ENCODE data around the gene ANXA5. TPM values are rescaled to one million over a fixed set of nuclear protein-coding genes. Genes with fewer than 3 reads are reported as not detected.
A peak's percentile ranks its signal among the peaks of the same experiment; 100 is the strongest.

ANXA5 gene
- total RNA-seq, 6 donors from 2014 or later = 156 to 446 (median 301) TPM

DNA sequence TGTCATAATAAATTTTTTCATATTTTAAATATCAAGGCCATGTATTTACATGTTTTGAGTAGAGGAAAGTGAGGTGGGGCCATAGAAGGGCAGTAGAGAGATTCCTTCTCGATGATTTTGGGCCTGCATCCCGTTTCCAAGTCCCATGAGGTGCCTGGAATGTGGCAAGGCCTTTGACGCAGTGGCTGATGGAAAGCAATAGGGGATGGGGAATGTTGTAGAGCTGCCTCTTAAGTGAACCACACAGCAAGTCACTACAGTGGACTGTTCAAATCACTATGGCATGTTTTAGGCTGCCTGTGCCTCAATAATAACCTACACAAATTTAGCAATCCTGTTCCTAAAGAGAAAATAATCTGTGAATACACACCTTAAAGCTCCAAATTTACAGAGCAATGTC lies 48.3 kb downstream of the ANXA5 start:
- 24 to 45% methylated on average over 3 of the region's 3 CpGs for WGBS, 2 donors
- H3K36me3 ChIP-seq = no peaks in the 10 kb centered on the region
- H3K9me3 ChIP-seq = no peaks in the 10 kb centered on the region
- DNase-seq (no peak), ATAC-seq (ENCODE audit: low FRiP score in 2 of 2) (peak in 1 of 2 donors; percentile 78)
- TF ChIP-seq POLR2A (IDR thresholded peaks at IDR 0.05) (no peak), POLR2AphosphoS5 (IDR thresholded peaks at IDR 0.05) (no peak)
- H3K4me1 ChIP-seq = no peaks in the 10 kb centered on the region
- no peak overlapping the region for H3K4me3 ChIP-seq
- H3K27me3 ChIP-seq = no peaks in the 10 kb centered on the region
- no peak overlapping the region for H3K27ac ChIP-seq

GRCh38 chr4:121642876-121643585 lies 53.7 kb downstream of the ANXA5 start:
- H3K4me1 ChIP-seq = no peaks in the 10 kb centered on the region
- H3K27me3 ChIP-seq = no peaks in the 10 kb centered on the region
- no peaks in the 10 kb centered on the region for H3K36me3 ChIP-seq
- no peak overlapping the region for H3K27ac ChIP-seq
- H3K4me3 ChIP-seq = no peak overlapping the region
- ATAC-seq (ENCODE audit: low FRiP score in 2 of 2) (no peak), DNase-seq (no peak)
- no peaks in the 10 kb centered on the region for H3K9me3 ChIP-seq
- no peak for TF ChIP-seq POLR2AphosphoS5 (IDR thresholded peaks at IDR 0.05)
- no peak for TF ChIP-seq EP300 (IDR thresholded peaks at IDR 0.05)
- no peak for TF ChIP-seq POLR2A (IDR thresholded peaks at IDR 0.05)
- TF ChIP-seq CTCF (IDR thresholded peaks at IDR 0.05) = no peak
- WGBS, 2 donors = 73 to 84% methylated on average over 8 of the region's 8 CpGs

- Histone ChIP-seq H3K36me3 (no peaks in the 10 kb centered on the region), H3K4me1 (no peaks in the 10 kb centered on the region), H3K27ac (no peak overlapping the region), H3K27me3 (no peaks in the 10 kb centered on the region), H3K4me3 (no peak overlapping the region), H3K9me3 (no peaks in the 10 kb centered on the region)
- no peak for TF ChIP-seq POLR2A (IDR thresholded peaks at IDR 0.05)
- no peak for TF ChIP-seq EP300 (IDR thresholded peaks at IDR 0.05)
- TF ChIP-seq CTCF (IDR thresholded peaks at IDR 0.05) = no peak
- TF ChIP-seq POLR2AphosphoS5 (IDR thresholded peaks at IDR 0.05) = no peak
- ATAC-seq (ENCODE audit: low FRiP score in 2 of 2) (no peak), DNase-seq (no peak)
- WGBS, 2 donors = 78 to 86% methylated on average over 2 of the region's 2 CpGs
Observed at GRCh38 chr4:121642292-121642691, 54.5 kb downstream of the ANXA5 start.

DNA sequence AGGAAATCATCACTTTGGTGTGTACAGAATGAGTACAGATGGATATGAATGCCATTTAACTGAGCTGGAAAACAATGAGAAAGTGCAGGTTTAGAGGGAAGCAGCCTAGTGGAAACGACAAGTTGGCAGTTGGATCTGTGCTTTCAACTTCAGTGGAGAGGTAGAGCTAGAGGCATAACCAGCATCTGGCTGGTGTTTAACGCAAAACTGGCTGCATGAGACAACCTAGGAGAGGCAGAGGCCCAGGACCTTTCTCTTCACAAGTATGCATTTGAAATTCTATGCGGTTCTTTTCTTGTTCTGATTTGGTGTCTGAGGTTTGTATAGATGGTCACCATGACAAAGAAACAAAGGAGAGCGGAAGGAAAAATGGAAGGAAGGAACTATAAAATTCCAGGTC lies 63.1 kb downstream of the ANXA5 start:
- Histone ChIP-seq H3K4me3 (no peak overlapping the region), H3K36me3 (no peaks in the 10 kb centered on the region), H3K27me3 (no peaks in the 10 kb centered on the region), H3K9me3 (no peaks in the 10 kb centered on the region), H3K27ac (no peak overlapping the region), H3K4me1 (no peaks in the 10 kb centered on the region)
- ATAC-seq (ENCODE audit: low FRiP score in 2 of 2) (no peak), DNase-seq (no peak)
- WGBS, 2 donors = 77 to 82% methylated on average over 4 of the region's 4 CpGs
- TF ChIP-seq POLR2A (IDR thresholded peaks at IDR 0.05) (no peak), POLR2AphosphoS5 (IDR thresholded peaks at IDR 0.05) (no peak), CTCF (IDR thresholded peaks at IDR 0.05) (no peak), EP300 (IDR thresholded peaks at IDR 0.05) (no peak)

DNA sequence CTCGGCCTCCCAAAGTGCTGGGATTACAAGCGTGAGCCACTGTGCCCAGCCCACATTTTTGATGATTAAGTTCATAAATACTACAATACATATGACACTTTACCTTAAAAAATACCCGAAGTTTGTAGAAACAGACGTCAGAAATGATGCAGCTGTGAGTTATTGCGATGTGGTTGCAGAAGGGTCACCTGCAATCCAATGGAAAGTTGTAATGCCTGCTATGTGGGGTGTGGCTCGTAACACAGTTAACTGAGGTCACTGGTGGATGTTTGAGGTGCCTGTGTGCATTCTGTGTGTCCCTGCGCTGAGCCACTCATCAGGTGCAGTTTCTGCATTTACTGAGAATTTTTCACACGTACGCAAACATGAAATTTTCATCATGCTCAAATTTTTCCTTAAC lies 64.1 kb downstream of the ANXA5 start:
- no peak for ATAC-seq (ENCODE audit: low FRiP score in 2 of 2)

More for the DNA sequence above, 64.1 kb downstream of the ANXA5 start:
- 94 to 95% methylated on average over 9 of the region's 9 CpGs for WGBS, 2 donors
- TF ChIP-seq CTCF (IDR thresholded peaks at IDR 0.05) (no peak), POLR2AphosphoS5 (IDR thresholded peaks at IDR 0.05) (no peak)
- Histone ChIP-seq H3K27ac (no peak overlapping the region), H3K9me3 (no peaks in the 10 kb centered on the region), H3K27me3 (no peaks in the 10 kb centered on the region), H3K36me3 (no peaks in the 10 kb centered on the region), H3K4me1 (no peaks in the 10 kb centered on the region), H3K4me3 (no peak overlapping the region)
- DNase-seq = no peak

Other genes starting within 250 kb of the ANXA5 start
- not detected for gene SMIM43, start 68.2 kb upstream of the ANXA5 start, total RNA-seq
- gene EXOSC9, start 104.3 kb upstream of the ANXA5 start, total RNA-seq = 10 to 100 TPM; 10.1 to 40.9 (median 17.4) TPM
- 1 to 10 TPM; 1.4 to 4.2 (median 2.5) TPM for gene CCNA2, start 126.9 kb upstream of the ANXA5 start, total RNA-seq
- 10 to 100 TPM in 3 of 6 donors, 1 to 10 TPM in 3; 7.3 to 13.2 (median 9.9) TPM for gene BBS7, start 173.5 kb upstream of the ANXA5 start, total RNA-seq